Cardiac muscle cell (in vitro differentiated cells and primary cell): ENCODE data around the gene HYAL2. TPM values are rescaled to one million over a fixed set of nuclear protein-coding genes. Genes with fewer than 3 reads are reported as not detected.

Experiments used
- DNase-seq, 2 donors: peaks; one replicate each; pipeline versions ENCODE4 v3.0.0 to v3.0.0-alpha.2; 2010 to 2017; ENCODE audit warnings: low read depth in 1 of 2, low spot score in 1 of 2
- H3K27ac ChIP-seq: fragments of 200-600 bp; sonication (generic); 2 replicates; pipeline ENCODE4 v1.5.1; 2016
- H3K27me3 ChIP-seq: fragments of 200-600 bp; sonication (generic); 2 replicates; pipeline ENCODE4 v1.6.0; 2016; ENCODE audit warnings: control low read depth
- H3K36me3 ChIP-seq: fragments of 200-600 bp; sonication (generic); 2 replicates; pipeline ENCODE4 v1.5.1; 2016; ENCODE audit warnings: control low read depth
- H3K4me1 ChIP-seq: fragments of 200-600 bp; sonication (generic); 2 replicates; pipeline ENCODE4 v1.8.1; 2017; ENCODE audit warnings: low read depth, mild to moderate bottlenecking, mixed run types
- H3K4me3 ChIP-seq: fragments of 200-600 bp; sonication (generic); 2 replicates; pipeline ENCODE4 v1.5.1; 2016; ENCODE audit warnings: mild to moderate bottlenecking
- H3K9me3 ChIP-seq: fragments of 200-600 bp; sonication (generic); 2 replicates; pipeline ENCODE4 v1.5.1; 2017; ENCODE audit warnings: low read depth, mild to moderate bottlenecking, control low read depth
- polyA plus RNA-seq: library from polyadenylated mRNA; unstranded; fragments of >200 nt; fragmentation: Nextera tagmentation; extraction: Ambion mirVana; gene quantifications from 2 replicates; pipeline ENCODE4 v1.2.1, GENCODE V29; 2016
- total RNA-seq: library from RNA; depleted of rRNA; stranded (reverse); fragments of >200 nt; gene quantifications from 2 replicates; pipeline ENCODE4 v1.2.3, GENCODE V29; 2016
- TF ChIP-seq, protein P1 (sequence below): IDR thresholded peaks from 2 replicates; pipeline ENCODE4 v1.5.1; 2012; ENCODE audit warnings: low read depth, mild to moderate bottlenecking, low read length

The HYAL2 gene
- total and polyA plus RNA-seq, 2 experiments from 2014 or later, result 88.3 to 124 TPM

- no peaks in the 10 kb centered on the region for H3K36me3 ChIP-seq
- peak within 1 kb of the TSS; percentile 77 for H3K4me3 ChIP-seq
- no peaks in the 10 kb centered on the region for H3K9me3 ChIP-seq
- peak within 1 kb of the TSS; percentile 66 for H3K27ac ChIP-seq
- TF ChIP-seq, protein P1, sequence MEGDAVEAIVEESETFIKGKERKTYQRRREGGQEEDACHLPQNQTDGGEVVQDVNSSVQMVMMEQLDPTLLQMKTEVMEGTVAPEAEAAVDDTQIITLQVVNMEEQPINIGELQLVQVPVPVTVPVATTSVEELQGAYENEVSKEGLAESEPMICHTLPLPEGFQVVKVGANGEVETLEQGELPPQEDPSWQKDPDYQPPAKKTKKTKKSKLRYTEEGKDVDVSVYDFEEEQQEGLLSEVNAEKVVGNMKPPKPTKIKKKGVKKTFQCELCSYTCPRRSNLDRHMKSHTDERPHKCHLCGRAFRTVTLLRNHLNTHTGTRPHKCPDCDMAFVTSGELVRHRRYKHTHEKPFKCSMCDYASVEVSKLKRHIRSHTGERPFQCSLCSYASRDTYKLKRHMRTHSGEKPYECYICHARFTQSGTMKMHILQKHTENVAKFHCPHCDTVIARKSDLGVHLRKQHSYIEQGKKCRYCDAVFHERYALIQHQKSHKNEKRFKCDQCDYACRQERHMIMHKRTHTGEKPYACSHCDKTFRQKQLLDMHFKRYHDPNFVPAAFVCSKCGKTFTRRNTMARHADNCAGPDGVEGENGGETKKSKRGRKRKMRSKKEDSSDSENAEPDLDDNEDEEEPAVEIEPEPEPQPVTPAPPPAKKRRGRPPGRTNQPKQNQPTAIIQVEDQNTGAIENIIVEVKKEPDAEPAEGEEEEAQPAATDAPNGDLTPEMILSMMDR, result no peak
- no peaks in the 10 kb centered on the region for H3K27me3 ChIP-seq
- peak; percentile 98 for DNase-seq
- H3K4me1 ChIP-seq, result peaks cover 4% of the 10 kb centered on the region
Measured at GRCh38 chr3:50292159-50293078, 30.1 kb downstream of the HYAL2 start, which contains the start of gene IFRD2. Gene IFRD2 (minus strand): TSS chr3:50292429. CDS start chr3:50292274, 155 bp downstream.

DNA sequence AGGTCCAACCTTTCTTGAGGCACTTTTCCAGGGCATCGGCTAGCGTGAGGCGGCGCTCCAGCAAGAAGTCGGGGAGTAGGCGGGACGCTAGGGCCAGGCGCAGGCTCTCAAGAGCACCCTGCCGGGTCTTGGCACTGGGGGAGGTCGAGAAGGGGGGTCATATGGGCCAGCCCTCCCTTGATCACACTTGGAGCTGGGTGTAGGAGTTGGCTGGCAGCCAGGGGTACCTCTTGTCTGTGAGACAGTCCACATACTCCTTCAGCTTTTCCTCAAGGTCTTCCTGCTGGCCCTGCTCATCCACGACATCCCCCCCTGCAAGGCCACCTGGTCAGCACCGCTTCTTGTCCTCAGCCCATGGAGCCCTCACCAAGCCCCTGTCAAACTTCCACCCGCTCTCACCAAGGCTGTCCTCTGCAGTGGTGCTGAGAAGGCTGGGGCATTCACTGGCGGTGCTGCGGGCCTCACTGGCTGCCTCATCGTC, 32.3 kb downstream of the HYAL2 start:
- TF ChIP-seq, protein P1, result no peak
- H3K27me3 ChIP-seq, result no peaks in the 10 kb centered on the region
- DNase-seq, result no peak

DNA sequence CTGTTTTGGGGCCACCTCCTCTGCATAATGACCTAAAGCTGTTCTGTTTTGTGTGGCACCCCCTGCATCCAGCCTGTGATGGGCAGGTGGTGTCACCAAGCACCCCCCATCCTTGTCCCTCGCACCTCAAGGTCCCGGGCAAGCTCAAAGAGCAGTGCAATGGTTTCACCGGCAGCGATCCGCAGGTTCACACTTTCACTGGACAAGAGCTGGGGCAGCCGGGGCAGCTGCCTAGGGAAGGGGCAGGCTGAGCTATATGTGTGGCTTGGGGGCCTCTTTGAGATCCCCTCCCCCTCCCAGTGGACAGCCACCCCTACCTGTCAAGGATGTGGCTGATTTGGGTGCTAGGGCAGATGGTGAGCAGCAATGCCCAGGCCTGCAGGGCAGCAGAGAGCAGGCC, 33.4 kb downstream of the HYAL2 start:
- no peaks in the 10 kb centered on the region for H3K36me3 ChIP-seq
- H3K9me3 ChIP-seq, result no peaks in the 10 kb centered on the region
- peaks cover 4% of the 10 kb centered on the region for H3K4me1 ChIP-seq
- no peak for DNase-seq
- no peak overlapping the region for H3K27ac ChIP-seq
- H3K4me3 ChIP-seq, result no peak overlapping the region
- TF ChIP-seq, protein P1, result no peak
- no peaks in the 10 kb centered on the region for H3K27me3 ChIP-seq

More for the DNA sequence above, 32.3 kb downstream of the HYAL2 start:
- H3K9me3 ChIP-seq, result no peaks in the 10 kb centered on the region
- peaks cover 4% of the 10 kb centered on the region for H3K4me1 ChIP-seq
- H3K27ac ChIP-seq, result no peak overlapping the region
- no peaks in the 10 kb centered on the region for H3K36me3 ChIP-seq
- no peak overlapping the region for H3K4me3 ChIP-seq

GRCh38 chr3:50288387-50289007, 34.0 kb downstream of the HYAL2 start:
- peak overlapping the region; percentile 85 for H3K27ac ChIP-seq
- H3K9me3 ChIP-seq, result no peaks in the 10 kb centered on the region
- no peaks in the 10 kb centered on the region for H3K36me3 ChIP-seq
- TF ChIP-seq, protein P1, result no peak
- H3K27me3 ChIP-seq, result no peaks in the 10 kb centered on the region
- DNase-seq, result no peak
- H3K4me3 ChIP-seq, result no peak overlapping the region
- peaks cover 4% of the 10 kb centered on the region for H3K4me1 ChIP-seq

- TF ChIP-seq, protein P1, result no peak
- no peak overlapping the region for H3K4me3 ChIP-seq
- peaks cover 4% of the 10 kb centered on the region for H3K4me1 ChIP-seq
- H3K36me3 ChIP-seq, result no peaks in the 10 kb centered on the region
- no peaks in the 10 kb centered on the region for H3K27me3 ChIP-seq
- no peaks in the 10 kb centered on the region for H3K9me3 ChIP-seq
- H3K27ac ChIP-seq, result peak overlapping the region; percentile 85
- peak in 1 of 2 donors; percentile 55 for DNase-seq
Measured at GRCh38 chr3:50287262-50287661, 35.3 kb downstream of the HYAL2 start.
